DOHH2 (cell line): ENCODE data around the gene FAM184B.

Experiments
- H3F3A ChIP-seq: fragments of 200-600 bp; sonication (generic), shearing (Covaris generic); 2 replicates; pipeline ENCODE4 v1.6.0; 2016; ENCODE audit warnings: antibody characterized with exemption, mild to moderate bottlenecking; ENCODE audit not compliant: control insufficient read depth, insufficient read depth
- H3K27ac ChIP-seq: fragments of 200-600 bp; sonication (generic); 2 replicates; pipeline ENCODE4 v1.5.1; 2014; ENCODE audit warnings: low read depth, mild to moderate bottlenecking, low read length, moderate library complexity
- H3K27me3 ChIP-seq: fragments of 200-600 bp; sonication (generic); 2 replicates; pipeline ENCODE4 v1.6.1; 2014; ENCODE audit warnings: mild to moderate bottlenecking, low read length, mixed read lengths; ENCODE audit not compliant: control insufficient read depth
- H3K36me3 ChIP-seq: fragments of 200-600 bp; sonication (generic); 2 replicates; pipeline ENCODE4 v1.6.1; 2014; ENCODE audit warnings: mild to moderate bottlenecking, low read length, moderate library complexity, mixed read lengths; ENCODE audit not compliant: control insufficient read depth
- H3K4me1 ChIP-seq: fragments of 200-600 bp; sonication (generic); 2 replicates; pipeline ENCODE4 v1.6.1; 2014; ENCODE audit warnings: mild to moderate bottlenecking, low read length, mixed read lengths; ENCODE audit not compliant: control insufficient read depth
- H3K4me2 ChIP-seq: fragments of 200-600 bp; sonication (generic); 2 replicates; pipeline ENCODE4 v1.6.0; 2014; ENCODE audit warnings: mild to moderate bottlenecking, low read length, moderate library complexity
- H3K4me3 ChIP-seq: fragments of 200-600 bp; sonication (generic); 2 replicates; pipeline ENCODE4 v1.5.1; 2014; ENCODE audit warnings: mild to moderate bottlenecking, low read length, mixed read lengths
- H3K79me2 ChIP-seq: fragments of 200-600 bp; sonication (generic); 2 replicates; pipeline ENCODE4 v1.6.1; 2014; ENCODE audit warnings: mild to moderate bottlenecking, low read length, mixed read lengths; ENCODE audit not compliant: control insufficient read depth
- H3K9me2 ChIP-seq: fragments of 200-600 bp; sonication (generic); replicated peaks from 2 replicates; pipeline ENCODE4 v1.6.1; 2014; ENCODE audit warnings: mild to moderate bottlenecking, low read length, mixed read lengths; ENCODE audit not compliant: control insufficient read depth
- H3K9me3 ChIP-seq: fragments of 200-600 bp; sonication (generic); 2 replicates; pipeline ENCODE4 v1.6.1; 2014; ENCODE audit warnings: antibody characterized with exemption, low read length, mixed read lengths; ENCODE audit not compliant: control insufficient read depth, insufficient read depth
- H4K20me1 ChIP-seq: fragments of 200-600 bp; sonication (generic); 2 replicates; pipeline ENCODE4 v1.6.0; 2014; ENCODE audit warnings: low read depth, mild to moderate bottlenecking, antibody characterized with exemption, low read length, moderate library complexity; ENCODE audit not compliant: control insufficient read depth, insufficient read depth
- CTCF ChIP-seq: fragments of 200-600 bp; sonication (generic); IDR thresholded peaks from one replicate; pipeline ENCODE4 v1.5.1; 2014; ENCODE audit warnings: antibody characterized with exemption, mild to moderate bottlenecking, low read depth, low read length; ENCODE audit not compliant: poor library complexity, severe bottlenecking
- EZH2phosphoT487 ChIP-seq: fragments of 200-600 bp; sonication (generic); IDR thresholded peaks from 2 replicates; pipeline ENCODE4 v1.6.1; 2017; ENCODE audit warnings: borderline replicate concordance, mild to moderate bottlenecking, antibody characterized with exemption, low read length, moderate library complexity, mixed read lengths

The FAM184B gene

GRCh38 chr4:17753646-17754045, 27.8 kb downstream of the FAM184B start:
- H3K36me3 ChIP-seq = no peaks in the 10 kb centered on the region
- peaks cover 28% of the 10 kb centered on the region for H3K27me3 ChIP-seq
- no peaks in the 10 kb centered on the region for H3K4me1 ChIP-seq
- no peaks in the 10 kb centered on the region for H3K9me2 ChIP-seq
- no peak overlapping the region for H3K27ac ChIP-seq
- H3F3A ChIP-seq = no peaks in the 10 kb centered on the region
- no peak for TF ChIP-seq EZH2phosphoT487
- TF ChIP-seq CTCF = no peak
- no peak overlapping the region for H3K4me3 ChIP-seq
- no peaks in the 10 kb centered on the region for H4K20me1 ChIP-seq
- H3K9me3 ChIP-seq = no peaks in the 10 kb centered on the region
- no peak overlapping the region for H3K4me2 ChIP-seq
- no peaks in the 10 kb centered on the region for H3K79me2 ChIP-seq

GRCh38 chr4:17740702-17741101, 40.7 kb downstream of the FAM184B start:
- Histone ChIP-seq H4K20me1 (no peaks in the 10 kb centered on the region), H3K9me2 (no peaks in the 10 kb centered on the region), H3K27me3 (0 out of 2 replicates have a peak, but pooled peaks cover 2% of the 10 kb centered on the region), H3K9me3 (no peaks in the 10 kb centered on the region), H3F3A (no peaks in the 10 kb centered on the region), H3K27ac (no peak overlapping the region), H3K4me2 (no peak overlapping the region), H3K4me1 (no peaks in the 10 kb centered on the region), H3K4me3 (no peak overlapping the region), H3K79me2 (no peaks in the 10 kb centered on the region), H3K36me3 (no peaks in the 10 kb centered on the region)
- TF ChIP-seq CTCF = no peak
- TF ChIP-seq EZH2phosphoT487 = no peak

- Histone ChIP-seq H3K4me2 (no peak overlapping the region), H3K9me2 (no peaks in the 10 kb centered on the region), H3F3A (no peaks in the 10 kb centered on the region), H3K9me3 (no peaks in the 10 kb centered on the region), H4K20me1 (no peaks in the 10 kb centered on the region), H3K4me1 (no peaks in the 10 kb centered on the region), H3K4me3 (no peak overlapping the region), H3K79me2 (no peaks in the 10 kb centered on the region), H3K27me3 (0 out of 2 replicates have a peak, but pooled peaks cover 2% of the 10 kb centered on the region), H3K27ac (no peak overlapping the region), H3K36me3 (no peaks in the 10 kb centered on the region)
- TF ChIP-seq CTCF = no peak
Measured at GRCh38 chr4:17736484-17736883, 44.9 kb downstream of the FAM184B start.

- no peak overlapping the region for H3K27ac ChIP-seq
- H3K9me2 ChIP-seq = no peaks in the 10 kb centered on the region
- H3K36me3 ChIP-seq = no peaks in the 10 kb centered on the region
- no peaks in the 10 kb centered on the region for H3K4me1 ChIP-seq
- no peaks in the 10 kb centered on the region for H3K27me3 ChIP-seq
- TF ChIP-seq CTCF (no peak), EZH2phosphoT487 (no peak)
- no peaks in the 10 kb centered on the region for H4K20me1 ChIP-seq
- H3F3A ChIP-seq = no peaks in the 10 kb centered on the region
- H3K9me3 ChIP-seq = no peaks in the 10 kb centered on the region
- no peak overlapping the region for H3K4me3 ChIP-seq
- no peak overlapping the region for H3K4me2 ChIP-seq
- H3K79me2 ChIP-seq = no peaks in the 10 kb centered on the region
Measured at GRCh38 chr4:17726911-17727310, 54.5 kb downstream of the FAM184B start.
